SK-N-SH treated with all-trans-retinoic acid at 6 μM for 48 hours (cell line): ENCODE results near the gene DIAPH3.

Experiments
- TF ChIP-seq, protein P1 (sequence below): fragments of 250-450 bp; sonication (Bioruptor Pico); IDR thresholded peaks from 2 replicates; pipeline ENCODE4 v1.5.1; 2021; ENCODE audit warnings: mild to moderate bottlenecking, moderate library complexity
- TF ChIP-seq, protein P2 (sequence below): fragments of 250-450 bp; sonication (Bioruptor Pico); IDR thresholded peaks from 2 replicates; pipeline ENCODE4 v1.8.0; 2020; ENCODE audit warnings: mild to moderate bottlenecking, moderate library complexity, borderline replicate concordance

DNA sequence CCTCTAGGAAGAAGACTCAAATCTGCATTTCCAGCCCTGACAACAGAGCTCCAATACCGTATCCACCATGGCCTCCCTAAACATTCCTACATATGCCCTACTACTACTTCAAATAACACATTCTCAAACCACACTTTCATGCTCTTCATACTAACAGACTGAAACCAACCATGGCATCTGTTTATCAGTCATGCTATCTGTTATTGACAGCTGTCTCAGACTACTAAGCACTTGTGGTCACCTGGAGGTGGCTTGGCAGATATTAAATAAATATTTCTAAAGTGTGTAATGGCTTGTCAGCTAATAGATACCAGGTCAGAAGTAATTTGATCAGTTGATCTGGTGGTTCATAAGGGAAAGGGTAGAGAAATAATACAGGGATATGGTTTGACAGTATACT, 489.1 kb downstream of the DIAPH3 start:
- TF ChIP-seq, protein P1, sequence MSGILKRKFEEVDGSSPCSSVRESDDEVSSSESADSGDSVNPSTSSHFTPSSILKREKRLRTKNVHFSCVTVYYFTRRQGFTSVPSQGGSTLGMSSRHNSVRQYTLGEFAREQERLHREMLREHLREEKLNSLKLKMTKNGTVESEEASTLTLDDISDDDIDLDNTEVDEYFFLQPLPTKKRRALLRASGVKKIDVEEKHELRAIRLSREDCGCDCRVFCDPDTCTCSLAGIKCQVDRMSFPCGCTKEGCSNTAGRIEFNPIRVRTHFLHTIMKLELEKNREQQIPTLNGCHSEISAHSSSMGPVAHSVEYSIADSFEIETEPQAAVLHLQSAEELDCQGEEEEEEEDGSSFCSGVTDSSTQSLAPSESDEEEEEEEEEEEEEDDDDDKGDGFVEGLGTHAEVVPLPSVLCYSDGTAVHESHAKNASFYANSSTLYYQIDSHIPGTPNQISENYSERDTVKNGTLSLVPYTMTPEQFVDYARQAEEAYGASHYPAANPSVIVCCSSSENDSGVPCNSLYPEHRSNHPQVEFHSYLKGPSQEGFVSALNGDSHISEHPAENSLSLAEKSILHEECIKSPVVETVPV (CRISPR knock-in tag), result no peak
- TF ChIP-seq, protein P2, sequence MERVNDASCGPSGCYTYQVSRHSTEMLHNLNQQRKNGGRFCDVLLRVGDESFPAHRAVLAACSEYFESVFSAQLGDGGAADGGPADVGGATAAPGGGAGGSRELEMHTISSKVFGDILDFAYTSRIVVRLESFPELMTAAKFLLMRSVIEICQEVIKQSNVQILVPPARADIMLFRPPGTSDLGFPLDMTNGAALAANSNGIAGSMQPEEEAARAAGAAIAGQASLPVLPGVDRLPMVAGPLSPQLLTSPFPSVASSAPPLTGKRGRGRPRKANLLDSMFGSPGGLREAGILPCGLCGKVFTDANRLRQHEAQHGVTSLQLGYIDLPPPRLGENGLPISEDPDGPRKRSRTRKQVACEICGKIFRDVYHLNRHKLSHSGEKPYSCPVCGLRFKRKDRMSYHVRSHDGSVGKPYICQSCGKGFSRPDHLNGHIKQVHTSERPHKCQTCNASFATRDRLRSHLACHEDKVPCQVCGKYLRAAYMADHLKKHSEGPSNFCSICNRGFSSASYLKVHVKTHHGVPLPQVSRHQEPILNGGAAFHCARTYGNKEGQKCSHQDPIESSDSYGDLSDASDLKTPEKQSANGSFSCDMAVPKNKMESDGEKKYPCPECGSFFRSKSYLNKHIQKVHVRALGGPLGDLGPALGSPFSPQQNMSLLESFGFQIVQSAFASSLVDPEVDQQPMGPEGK (CRISPR knock-in tag), result no peak
